OCI-LY7 (cell line): ENCODE data around the gene METAP2.

ENCODE experiments used
- CTCF ChIP-seq: fragments of 200-600 bp; sonication (generic); conservative IDR thresholded peaks from 2 replicates; pipeline ENCODE4 v1.5.1; 2014; ENCODE audit warnings: mild to moderate bottlenecking, antibody characterized with exemption, low read length, moderate library complexity, mixed read lengths
- EZH2phosphoT487 ChIP-seq: fragments of 200-600 bp; sonication (generic); IDR thresholded peaks from 2 replicates; pipeline ENCODE4 v1.6.1; 2018; ENCODE audit warnings: low read depth, borderline replicate concordance, mild to moderate bottlenecking, mixed run types, antibody characterized with exemption, low read length, moderate library complexity, mixed read lengths

DNA sequence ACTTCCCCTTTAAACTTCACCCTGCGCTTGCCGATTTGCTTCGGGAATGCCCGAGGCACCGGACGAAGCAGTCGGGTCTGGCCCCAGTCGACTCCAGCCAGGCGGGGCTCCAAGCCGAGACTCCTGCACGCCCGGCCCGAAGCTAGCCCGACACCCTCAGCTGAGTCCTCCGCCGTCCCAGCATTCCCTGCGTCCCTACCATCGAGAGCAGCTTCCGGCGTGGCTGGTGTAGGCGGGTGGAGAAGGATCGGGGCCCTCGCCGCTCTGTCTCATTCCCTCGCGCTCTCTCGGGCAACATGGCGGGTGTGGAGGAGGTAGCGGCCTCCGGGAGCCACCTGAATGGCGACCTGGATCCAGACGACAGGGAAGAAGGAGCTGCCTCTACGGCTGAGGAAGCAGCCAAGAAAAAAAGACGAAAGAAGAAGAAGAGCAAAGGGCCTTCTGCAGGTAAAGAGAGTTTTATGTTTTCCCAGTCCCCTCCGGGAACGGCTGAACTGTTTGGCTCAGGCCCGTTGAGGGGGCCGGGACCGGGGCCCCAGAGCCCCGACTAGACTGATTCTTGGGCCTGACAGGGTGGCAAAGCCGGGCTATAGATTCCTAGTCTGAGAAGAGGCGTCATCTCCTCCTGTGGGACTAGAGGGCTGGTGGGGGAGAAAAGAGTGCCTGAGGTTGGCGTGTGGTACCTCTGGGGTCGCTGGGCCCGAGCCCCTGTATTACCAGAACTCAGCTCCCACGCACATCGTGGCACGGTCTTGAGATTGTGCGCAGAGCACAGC is at the start of gene METAP2:
- TF ChIP-seq CTCF: no peak
- TF ChIP-seq EZH2phosphoT487: no peak
